GM18517 (cell line): ENCODE results near the gene CCNG2.
"Not testable (repeated sequence)": the region's sequence is repeated elsewhere in the genome, so short reads cannot be mapped to it uniquely, and the experiment has no call there.

ENCODE experiments used
- ATAC-seq: cut with Tn5 transposase; IDR thresholded peaks from one replicate; pipeline ENCODE4 v1.9.1; 2021; ENCODE audit warnings: mild to moderate bottlenecking, moderate library complexity; ENCODE audit not compliant: unreplicated experiment

The CCNG2 gene, protein sequence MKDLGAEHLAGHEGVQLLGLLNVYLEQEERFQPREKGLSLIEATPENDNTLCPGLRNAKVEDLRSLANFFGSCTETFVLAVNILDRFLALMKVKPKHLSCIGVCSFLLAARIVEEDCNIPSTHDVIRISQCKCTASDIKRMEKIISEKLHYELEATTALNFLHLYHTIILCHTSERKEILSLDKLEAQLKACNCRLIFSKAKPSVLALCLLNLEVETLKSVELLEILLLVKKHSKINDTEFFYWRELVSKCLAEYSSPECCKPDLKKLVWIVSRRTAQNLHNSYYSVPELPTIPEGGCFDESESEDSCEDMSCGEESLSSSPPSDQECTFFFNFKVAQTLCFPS

GRCh38 chr4:77156912-77157858 lies at the start of gene CCNG2:
Gene CCNG2 (plus strand): TSS chr4:77157207. CDS start chr4:77158533, 1,326 bp downstream.
- ATAC-seq: peak; percentile 13

GRCh38 chr4:77110730-77111129 lies 46.3 kb upstream of the CCNG2 start:
- no peak for ATAC-seq

- ATAC-seq: no peak
Measured at GRCh38 chr4:77113069-77113468, 43.9 kb upstream of the CCNG2 start.

GRCh38 chr4:77117721-77118120 lies 39.3 kb upstream of the CCNG2 start:
- ATAC-seq: no peak

DNA sequence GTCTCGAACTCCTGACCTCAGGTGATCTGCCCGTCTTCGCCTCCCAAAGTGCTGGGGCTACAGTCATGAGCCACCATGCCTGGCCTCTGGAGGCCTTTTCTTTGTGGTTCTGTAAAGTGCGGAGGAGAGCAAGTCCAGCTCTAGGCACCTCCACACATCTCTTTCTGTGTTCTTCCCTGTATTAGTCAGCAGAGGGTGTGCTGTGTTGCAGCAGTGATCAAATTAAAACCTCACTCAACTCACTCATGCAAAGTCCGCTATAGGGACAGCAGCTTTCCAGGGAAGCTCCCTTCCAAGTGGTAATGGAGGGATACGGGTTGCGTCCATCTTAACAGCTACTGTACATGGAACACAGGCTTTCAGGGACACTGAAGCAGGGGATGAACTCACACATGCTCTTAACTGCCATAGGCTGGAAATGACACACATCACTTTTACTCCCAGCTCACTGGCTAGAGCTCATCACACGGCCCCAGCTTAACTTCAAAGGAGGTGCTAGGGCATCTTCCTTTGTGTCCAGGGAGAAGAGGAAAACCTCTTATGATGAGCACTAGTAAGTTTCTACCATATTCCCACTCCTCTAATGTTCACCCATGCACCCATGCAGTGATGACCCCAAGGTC lies 36.0 kb upstream of the CCNG2 start:
- ATAC-seq: no peak

GRCh38 chr4:77121736-77122240 lies 35.2 kb upstream of the CCNG2 start:
- ATAC-seq: no peak

DNA sequence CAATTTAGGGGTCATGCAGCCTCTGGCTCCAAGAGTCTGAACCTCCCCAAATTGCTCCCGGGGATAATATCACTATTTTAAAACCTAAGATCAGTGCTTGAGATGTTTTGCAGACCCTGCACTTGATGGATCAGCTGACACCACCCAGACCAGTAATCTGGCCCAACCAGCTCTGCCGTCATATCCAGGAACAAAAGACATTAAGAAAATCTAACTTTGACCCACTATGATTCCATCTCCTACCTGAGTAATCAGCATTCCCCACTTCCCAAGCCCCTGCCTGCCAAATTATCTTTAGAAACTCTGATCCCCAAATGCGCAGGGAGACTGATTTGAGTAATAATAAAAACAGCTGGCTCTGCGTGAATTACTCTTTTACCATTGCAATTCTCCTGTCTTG lies 34.4 kb upstream of the CCNG2 start:
- no peak for ATAC-seq

DNA sequence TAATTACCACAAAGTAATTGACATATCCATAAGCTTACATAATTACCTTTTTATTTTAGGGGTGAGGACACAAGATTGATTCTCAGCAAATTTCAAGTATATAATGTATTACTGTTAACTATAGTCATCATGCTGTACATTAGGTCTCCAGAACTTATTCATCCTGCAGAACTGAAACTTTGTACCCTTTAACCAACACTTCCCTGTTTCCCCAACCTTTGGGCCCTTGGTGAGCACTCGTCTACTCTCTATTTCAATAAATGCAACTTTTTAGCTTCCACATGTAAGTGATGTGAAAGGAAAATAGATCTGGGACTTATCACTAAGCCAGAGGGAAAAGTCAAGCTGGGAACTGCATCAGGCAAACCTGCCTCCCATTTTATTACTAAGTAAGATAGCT lies 33.6 kb upstream of the CCNG2 start:
- ATAC-seq: no peak

- no peak for ATAC-seq
Measured at GRCh38 chr4:77124576-77124975, 32.4 kb upstream of the CCNG2 start.

- ATAC-seq: no peak
Measured at GRCh38 chr4:77125961-77126360, 31.0 kb upstream of the CCNG2 start.

- peak; percentile 74 for ATAC-seq
Measured at GRCh38 chr4:77126809-77127208, 30.2 kb upstream of the CCNG2 start.

DNA sequence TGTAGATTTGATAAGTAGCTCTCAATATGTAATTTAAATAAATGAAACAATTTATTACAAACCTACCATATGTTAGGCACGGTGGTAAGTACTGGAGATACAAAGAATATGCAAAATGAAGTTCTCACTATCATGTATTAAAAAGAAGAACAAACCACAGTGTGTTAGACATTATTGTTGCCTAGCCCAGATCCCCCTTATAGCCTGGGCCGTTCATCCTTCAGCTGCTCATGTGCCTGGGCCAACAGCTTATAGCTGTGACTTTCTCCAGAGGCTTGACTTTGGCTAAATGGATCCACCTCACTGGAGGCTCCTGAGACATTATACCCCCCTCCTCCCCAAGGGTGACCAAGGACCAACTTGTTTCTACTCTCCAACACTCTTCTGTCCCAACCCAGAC lies 29.8 kb upstream of the CCNG2 start:
- peak; percentile 43 for ATAC-seq

DNA sequence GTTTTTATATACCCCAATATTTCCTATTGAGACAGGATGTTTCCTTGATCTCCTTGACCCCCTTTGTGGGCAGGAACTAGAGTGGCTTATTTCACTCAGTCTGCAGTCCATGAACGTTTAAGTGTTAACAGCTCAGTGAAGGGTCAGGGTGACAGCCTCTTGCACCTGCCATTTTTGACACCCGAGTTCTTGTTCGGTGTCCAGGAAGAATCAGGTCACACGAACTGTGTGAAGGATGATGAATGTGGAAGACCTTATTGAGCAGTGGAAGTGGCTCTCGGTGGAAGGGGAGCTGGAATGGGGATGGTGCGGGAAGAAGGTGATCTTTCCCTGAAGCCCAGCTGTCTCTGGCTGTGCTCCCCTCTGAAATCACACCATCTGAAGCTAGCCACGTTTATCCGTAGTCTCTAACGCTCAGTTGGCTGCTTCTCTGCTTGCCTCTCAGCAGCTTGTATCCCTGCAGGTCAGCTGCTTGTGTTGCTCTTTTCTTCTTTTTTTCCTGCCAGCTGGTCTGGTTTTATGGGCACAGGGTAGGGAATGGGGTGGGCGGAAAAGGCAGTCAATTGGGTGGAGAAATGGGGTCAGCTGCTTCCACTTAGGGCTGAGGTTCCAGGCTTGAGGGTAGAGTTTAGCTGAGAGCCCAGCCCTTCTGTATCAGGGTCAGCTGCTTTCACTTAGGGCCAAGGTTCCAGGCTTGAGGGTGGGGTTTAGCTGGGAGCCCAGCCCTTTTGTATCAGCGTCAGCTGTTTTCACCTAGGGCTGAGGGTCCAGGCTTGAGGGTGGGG lies 29.0 kb upstream of the CCNG2 start:
- no peak for ATAC-seq

GRCh38 chr4:77132652-77133312 lies 24.2 kb upstream of the CCNG2 start:
- no peak for ATAC-seq

DNA sequence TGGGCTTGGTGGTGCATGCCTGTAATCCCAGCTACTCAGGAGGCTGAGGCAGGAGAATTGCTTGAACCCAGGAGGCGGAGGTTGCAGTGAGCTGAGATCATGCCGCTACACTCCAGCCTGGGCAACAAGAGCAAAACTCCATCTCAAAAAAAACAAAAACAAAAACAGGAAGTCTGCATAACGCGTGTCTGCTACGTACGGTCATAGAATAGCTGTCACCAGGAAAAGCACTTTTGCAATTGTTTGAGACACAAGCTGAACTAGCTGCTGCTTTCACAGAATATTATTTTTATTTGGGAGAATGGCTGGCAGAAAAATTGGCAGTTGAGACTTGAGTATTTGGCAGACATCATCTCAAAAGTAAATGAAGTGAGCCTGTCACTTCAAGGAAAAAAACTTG lies 19.6 kb upstream of the CCNG2 start:
- not testable (repeated sequence) for ATAC-seq

DNA sequence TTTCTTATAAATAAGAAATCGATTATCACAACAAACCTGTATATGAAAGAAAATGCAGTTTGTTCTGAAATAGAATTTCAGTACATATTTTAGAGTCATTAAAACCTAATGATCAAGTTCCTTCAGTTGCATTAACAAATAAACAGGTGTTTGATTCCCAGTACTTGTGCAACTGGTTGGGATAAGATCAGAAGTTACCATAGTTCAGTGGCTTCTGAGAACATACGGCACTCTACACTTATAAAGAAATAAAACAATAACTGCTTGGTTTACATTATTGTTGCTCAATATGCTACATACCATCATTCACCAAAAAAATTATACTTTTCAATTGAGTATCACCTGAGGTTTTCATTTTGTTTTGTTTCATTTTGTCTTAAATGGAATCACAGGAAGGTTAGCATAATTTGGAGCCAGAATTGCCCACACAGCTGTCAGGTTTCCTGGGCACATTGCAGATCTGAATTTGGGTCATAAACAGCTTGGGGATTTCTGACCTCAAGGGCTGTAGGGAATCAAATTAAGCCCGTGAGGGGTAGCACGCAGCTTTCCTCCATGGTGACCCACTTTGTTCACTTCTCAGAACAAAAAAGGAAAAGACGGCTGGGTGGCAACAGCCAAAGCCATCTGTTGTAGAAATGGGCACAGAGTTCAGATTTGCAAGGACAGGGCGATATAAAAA lies 14.9 kb upstream of the CCNG2 start:
- ATAC-seq: no peak

GRCh38 chr4:77142646-77143028 lies 14.4 kb upstream of the CCNG2 start:
- ATAC-seq: no peak

- ATAC-seq: no peak
Measured at GRCh38 chr4:77143091-77143490, 13.9 kb upstream of the CCNG2 start.

DNA sequence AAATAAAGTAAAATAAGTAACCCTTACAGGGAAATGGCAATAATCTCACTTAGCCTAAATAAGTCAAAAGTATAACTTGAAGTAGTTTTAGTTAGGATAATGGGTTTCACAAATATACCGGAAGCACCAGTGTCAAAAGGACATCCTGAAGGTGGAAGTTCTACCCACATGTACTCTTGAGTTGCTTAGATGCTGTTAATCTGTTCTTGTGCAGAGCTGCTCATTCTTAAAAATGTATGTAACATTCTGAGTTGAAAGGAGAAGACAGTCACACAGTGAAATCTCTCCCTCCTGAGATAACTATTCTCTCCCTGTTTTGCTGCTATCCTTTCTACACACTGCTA lies 11.2 kb upstream of the CCNG2 start:
- no peak for ATAC-seq
